Fibroblast of lung (primary cell): ENCODE data around the gene LITAFD.

Experiments
- EZH2 ChIP-seq: IDR thresholded peaks from 2 replicates; pipeline ENCODE4 v1.5.1; 2012; ENCODE audit warnings: low read length, control low read depth, mild to moderate bottlenecking; ENCODE audit errors: missing control alignments
- TF ChIP-seq, protein P1 (sequence below), 2 donors: IDR thresholded peaks in 1 of 2; conservative IDR thresholded peaks in 1 of 2; 1 replicate in 1 of 2; 2 replicates in 1 of 2; pipeline ENCODE4 v1.5.1; 2011 to 2012; ENCODE audit warnings: low read length in 2 of 2, control low read depth in 1 of 2, inconsistent platforms in 1 of 2, low read depth in 1 of 2, mild to moderate bottlenecking in 1 of 2

DNA sequence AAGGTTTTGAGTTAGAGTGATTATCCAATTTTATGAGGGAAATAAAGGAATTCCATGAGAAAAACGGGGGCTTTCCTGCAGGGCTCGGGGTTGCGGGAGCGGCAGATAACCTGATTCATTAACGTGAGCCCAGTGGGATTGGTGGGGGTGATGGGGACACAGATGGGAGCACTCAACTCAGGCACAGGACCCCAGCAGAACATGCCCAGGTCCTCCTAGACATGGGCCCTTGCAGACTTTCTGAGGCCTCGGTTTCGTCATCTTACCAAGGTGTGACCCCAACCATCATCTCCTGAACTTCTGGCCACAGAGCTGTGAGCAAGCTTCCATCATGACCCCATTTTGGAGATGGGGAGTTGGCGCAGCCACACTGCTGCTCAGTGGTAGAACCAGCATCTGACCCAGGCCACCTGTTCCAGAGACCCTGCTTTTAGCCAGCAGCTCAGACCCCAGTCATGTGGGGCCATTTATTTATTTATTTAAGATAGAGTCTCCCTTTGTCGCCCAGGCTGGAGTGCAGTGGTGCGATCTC, 35.7 kb upstream of the LITAFD start:
- TF ChIP-seq EZH2: no peak
- TF ChIP-seq, protein P1, sequence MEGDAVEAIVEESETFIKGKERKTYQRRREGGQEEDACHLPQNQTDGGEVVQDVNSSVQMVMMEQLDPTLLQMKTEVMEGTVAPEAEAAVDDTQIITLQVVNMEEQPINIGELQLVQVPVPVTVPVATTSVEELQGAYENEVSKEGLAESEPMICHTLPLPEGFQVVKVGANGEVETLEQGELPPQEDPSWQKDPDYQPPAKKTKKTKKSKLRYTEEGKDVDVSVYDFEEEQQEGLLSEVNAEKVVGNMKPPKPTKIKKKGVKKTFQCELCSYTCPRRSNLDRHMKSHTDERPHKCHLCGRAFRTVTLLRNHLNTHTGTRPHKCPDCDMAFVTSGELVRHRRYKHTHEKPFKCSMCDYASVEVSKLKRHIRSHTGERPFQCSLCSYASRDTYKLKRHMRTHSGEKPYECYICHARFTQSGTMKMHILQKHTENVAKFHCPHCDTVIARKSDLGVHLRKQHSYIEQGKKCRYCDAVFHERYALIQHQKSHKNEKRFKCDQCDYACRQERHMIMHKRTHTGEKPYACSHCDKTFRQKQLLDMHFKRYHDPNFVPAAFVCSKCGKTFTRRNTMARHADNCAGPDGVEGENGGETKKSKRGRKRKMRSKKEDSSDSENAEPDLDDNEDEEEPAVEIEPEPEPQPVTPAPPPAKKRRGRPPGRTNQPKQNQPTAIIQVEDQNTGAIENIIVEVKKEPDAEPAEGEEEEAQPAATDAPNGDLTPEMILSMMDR (conservative IDR thresholded peaks at IDR 0.05 in 1 of 2, IDR thresholded peaks at IDR 0.05 in 1 of 2; ENCODE audit: low read depth in 1 of 2, low read length in 2 of 2): no peak
